Lower leg skin (tissue), 3 donors: ENCODE results near the gene TMEM9.

Experiments
- POLR2A ChIP-seq, 2 donors: fragments of 450-650 bp; IDR thresholded peaks; one replicate each; pipeline ENCODE4 v1.6.1; 2016 to 2017; ENCODE audit warnings: antibody characterized with exemption in 2 of 2, mild to moderate bottlenecking in 1 of 2, moderate library complexity in 1 of 2
- TF ChIP-seq, protein P1 (sequence below), 3 donors: fragments of 450-650 bp; IDR thresholded peaks; one replicate each; pipeline ENCODE4 v1.5.1; 2016; ENCODE audit warnings: antibody characterized with exemption in 3 of 3, mild to moderate bottlenecking in 3 of 3, moderate library complexity in 2 of 3

DNA sequence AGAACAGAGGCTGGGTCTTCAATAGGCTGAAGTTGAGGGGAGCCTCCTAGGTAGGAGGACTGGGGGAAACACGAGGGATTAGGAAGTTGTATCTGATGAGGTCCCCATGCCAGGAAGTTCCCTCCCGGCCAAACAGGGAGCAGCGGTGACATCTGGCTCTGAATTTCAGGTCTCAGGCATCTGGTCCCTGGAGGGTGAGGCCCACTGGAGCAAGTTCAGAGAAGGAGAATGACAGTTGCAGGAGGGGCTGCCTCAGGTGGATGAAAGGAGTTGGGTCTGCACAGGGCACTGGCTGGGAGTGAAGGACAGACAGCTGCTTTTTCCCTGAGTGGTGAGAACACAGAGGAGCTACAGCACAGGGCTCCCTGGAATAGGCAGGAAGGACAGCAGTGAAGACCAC, 9.1 kb downstream of the TMEM9 start:
- TF ChIP-seq POLR2A (IDR thresholded peaks at IDR 0.05): no peak
- TF ChIP-seq, protein P1, sequence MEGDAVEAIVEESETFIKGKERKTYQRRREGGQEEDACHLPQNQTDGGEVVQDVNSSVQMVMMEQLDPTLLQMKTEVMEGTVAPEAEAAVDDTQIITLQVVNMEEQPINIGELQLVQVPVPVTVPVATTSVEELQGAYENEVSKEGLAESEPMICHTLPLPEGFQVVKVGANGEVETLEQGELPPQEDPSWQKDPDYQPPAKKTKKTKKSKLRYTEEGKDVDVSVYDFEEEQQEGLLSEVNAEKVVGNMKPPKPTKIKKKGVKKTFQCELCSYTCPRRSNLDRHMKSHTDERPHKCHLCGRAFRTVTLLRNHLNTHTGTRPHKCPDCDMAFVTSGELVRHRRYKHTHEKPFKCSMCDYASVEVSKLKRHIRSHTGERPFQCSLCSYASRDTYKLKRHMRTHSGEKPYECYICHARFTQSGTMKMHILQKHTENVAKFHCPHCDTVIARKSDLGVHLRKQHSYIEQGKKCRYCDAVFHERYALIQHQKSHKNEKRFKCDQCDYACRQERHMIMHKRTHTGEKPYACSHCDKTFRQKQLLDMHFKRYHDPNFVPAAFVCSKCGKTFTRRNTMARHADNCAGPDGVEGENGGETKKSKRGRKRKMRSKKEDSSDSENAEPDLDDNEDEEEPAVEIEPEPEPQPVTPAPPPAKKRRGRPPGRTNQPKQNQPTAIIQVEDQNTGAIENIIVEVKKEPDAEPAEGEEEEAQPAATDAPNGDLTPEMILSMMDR (IDR thresholded peaks at IDR 0.05): no peak
